Neural crest cell (in vitro differentiated cells): ENCODE results near the gene SHLD2. TPM values are rescaled to one million over a fixed set of nuclear protein-coding genes. Genes with fewer than 3 reads are reported as not detected.
"Not testable (repeated sequence)": the region's sequence is repeated elsewhere in the genome, so short reads cannot be mapped to it uniquely, and the experiment has no call there.

Experiments
- DNase-seq: peaks from one replicate; pipeline ENCODE4 v3.0.0; 2021; ENCODE audit warnings: low read depth, mixed read lengths, low spot score
- H3K27ac Mint-ChIP-seq: one replicate; pipeline ENCODE4 v1.8.0; 2021; ENCODE audit warnings: mild to moderate bottlenecking, mixed read lengths; ENCODE audit not compliant: unreplicated experiment
- H3K27me3 Mint-ChIP-seq: 2 replicates; pipeline ENCODE4 v1.8.0; 2021; ENCODE audit warnings: low read depth, mild to moderate bottlenecking, mixed read lengths
- H3K36me3 Mint-ChIP-seq: 2 replicates; pipeline ENCODE4 v1.8.0; 2021; ENCODE audit warnings: low read depth, mild to moderate bottlenecking, mixed read lengths
- H3K4me1 Mint-ChIP-seq: 2 replicates; pipeline ENCODE4 v1.8.0; 2021; ENCODE audit warnings: mixed read lengths
- H3K4me3 Mint-ChIP-seq: one replicate; pipeline ENCODE4 v1.8.0; 2021; ENCODE audit warnings: mild to moderate bottlenecking, mixed read lengths
- H3K9me3 Mint-ChIP-seq: 2 replicates; pipeline ENCODE4 v1.8.0; 2021; ENCODE audit warnings: mixed read lengths
- total RNA-seq: library from RNA; stranded (reverse); gene quantifications from 2 replicates; pipeline ENCODE4 v1.2.1, GENCODE V29; 2021
- TF ChIP-seq, protein P1 (sequence below): fragments of 200-600 bp; sonication (generic); conservative IDR thresholded peaks from 2 replicates; pipeline ENCODE4 v1.5.0; 2021; ENCODE audit warnings: antibody characterized with exemption, mild to moderate bottlenecking

The SHLD2 gene
- total RNA-seq, 1 donor from 2014 or later, result 28.3 TPM

DNA sequence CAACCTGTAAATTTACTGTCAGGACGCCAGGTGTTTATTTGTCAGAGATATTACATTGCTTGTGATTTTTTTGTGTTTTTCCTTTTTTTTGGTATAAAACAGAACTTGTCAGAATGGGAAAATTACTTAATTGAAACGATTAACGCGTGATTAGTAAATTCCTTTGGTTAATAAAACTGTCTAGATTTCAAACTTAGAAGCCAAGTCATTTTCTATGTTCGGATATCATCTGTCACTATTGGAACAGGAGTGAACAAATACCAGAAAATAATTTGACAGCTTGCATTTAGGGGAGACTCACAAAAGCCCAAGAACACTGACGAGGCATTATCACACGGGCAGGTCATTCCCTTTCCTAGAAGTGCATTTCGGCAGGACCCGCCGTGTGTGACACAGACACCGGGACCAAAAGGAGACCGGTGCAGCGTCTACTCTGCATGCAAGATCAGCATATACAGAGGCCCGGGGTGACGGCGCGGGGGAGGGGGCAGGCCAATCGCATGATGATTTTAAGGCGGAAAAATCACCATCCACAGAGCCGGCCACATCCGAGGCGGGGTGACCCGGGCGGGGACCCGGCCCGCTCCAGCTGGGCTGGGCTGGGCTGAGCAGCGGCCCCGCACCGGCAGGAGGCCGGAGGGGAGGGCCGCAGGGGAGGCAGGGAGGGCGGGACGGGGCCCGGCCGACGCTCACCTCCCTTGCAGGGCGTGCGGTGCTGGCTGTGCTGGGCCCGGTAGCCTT is 1.2 kb upstream of the SHLD2 start:
- peak overlapping the region; percentile 98 for H3K4me3 Mint-ChIP-seq
- no peaks in the 10 kb centered on the region for H3K27me3 Mint-ChIP-seq
- H3K27ac Mint-ChIP-seq, result peak overlapping the region; percentile 91
- peaks cover 3% of the 10 kb centered on the region for H3K36me3 Mint-ChIP-seq
- H3K4me1 Mint-ChIP-seq, result peaks cover 40% of the 10 kb centered on the region
- peak; percentile 51 for DNase-seq
- TF ChIP-seq, protein P1, sequence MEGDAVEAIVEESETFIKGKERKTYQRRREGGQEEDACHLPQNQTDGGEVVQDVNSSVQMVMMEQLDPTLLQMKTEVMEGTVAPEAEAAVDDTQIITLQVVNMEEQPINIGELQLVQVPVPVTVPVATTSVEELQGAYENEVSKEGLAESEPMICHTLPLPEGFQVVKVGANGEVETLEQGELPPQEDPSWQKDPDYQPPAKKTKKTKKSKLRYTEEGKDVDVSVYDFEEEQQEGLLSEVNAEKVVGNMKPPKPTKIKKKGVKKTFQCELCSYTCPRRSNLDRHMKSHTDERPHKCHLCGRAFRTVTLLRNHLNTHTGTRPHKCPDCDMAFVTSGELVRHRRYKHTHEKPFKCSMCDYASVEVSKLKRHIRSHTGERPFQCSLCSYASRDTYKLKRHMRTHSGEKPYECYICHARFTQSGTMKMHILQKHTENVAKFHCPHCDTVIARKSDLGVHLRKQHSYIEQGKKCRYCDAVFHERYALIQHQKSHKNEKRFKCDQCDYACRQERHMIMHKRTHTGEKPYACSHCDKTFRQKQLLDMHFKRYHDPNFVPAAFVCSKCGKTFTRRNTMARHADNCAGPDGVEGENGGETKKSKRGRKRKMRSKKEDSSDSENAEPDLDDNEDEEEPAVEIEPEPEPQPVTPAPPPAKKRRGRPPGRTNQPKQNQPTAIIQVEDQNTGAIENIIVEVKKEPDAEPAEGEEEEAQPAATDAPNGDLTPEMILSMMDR, result no peak
- no peaks in the 10 kb centered on the region for H3K9me3 Mint-ChIP-seq

DNA sequence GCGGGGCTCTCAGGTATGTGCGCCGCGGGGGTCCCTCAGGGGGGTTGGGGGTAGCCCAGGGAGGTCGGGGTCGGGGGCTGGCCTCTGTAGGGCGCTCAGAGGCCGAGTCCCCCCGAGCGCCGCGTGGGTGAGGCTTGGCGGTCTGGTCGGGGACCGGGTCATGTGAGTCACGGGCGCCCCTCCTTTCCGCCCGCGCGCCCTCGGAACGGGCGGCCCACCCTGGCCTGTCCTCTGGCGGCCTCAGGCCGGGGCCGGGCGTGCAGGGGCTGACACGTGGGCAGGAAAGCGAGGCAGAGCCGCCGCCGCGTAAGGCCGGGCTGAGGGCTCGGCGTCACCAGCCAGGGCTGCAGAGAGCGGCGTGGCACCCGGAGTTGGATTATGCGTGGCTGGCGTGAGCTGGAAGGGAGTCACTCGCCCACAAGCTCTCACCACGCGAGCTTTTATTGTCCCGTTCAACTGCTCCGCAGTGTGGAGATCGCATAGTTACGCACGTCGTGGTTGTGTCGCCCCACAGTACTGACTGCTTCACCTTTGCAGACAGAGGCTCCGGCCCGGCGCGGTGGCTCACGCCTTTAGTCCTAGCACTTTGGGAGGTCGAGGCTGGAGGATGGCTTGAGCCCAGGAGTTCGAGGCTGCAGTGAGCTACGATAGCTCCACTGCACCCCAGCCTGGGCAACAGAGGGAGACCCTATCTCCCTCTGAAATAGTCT is 385 bp downstream of the SHLD2 start:
- Mint-ChIP-seq H3K4me3 (peak overlapping the region; percentile 91), H3K27ac (peak overlapping the region; percentile 84), H3K27me3 (no peaks in the 10 kb centered on the region), H3K9me3 (no peaks in the 10 kb centered on the region), H3K4me1 (peaks cover 39% of the 10 kb centered on the region), H3K36me3 (peaks cover 9% of the 10 kb centered on the region)
- peak; percentile 61 for DNase-seq
- TF ChIP-seq, protein P1, result no peak

DNA sequence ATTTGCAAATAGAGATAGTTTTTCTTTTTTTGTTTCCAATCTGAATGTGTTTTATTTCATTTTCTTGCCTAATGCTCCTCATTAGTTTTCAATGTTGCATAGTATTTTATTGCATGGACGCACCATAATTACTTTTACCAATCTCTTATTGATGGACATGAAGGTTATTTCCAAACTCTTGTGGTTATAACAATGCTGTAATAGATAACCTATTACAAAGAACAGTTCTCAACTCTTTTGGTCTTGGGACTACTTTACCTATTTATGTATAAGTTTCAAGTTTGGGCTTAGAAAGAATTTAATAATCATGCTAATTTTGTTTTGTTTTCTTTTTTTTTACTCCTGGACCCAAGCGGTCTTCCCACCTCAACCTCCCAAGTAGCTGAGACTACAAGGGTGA is 7.0 kb downstream of the SHLD2 start:
- TF ChIP-seq, protein P1, result no peak
- Mint-ChIP-seq H3K27me3 (no peaks in the 10 kb centered on the region), H3K9me3 (no peaks in the 10 kb centered on the region), H3K27ac (no peak overlapping the region), H3K36me3 (peaks cover 16% of the 10 kb centered on the region), H3K4me3 (no peak overlapping the region), H3K4me1 (peaks cover 3% of the 10 kb centered on the region)
- DNase-seq, result no peak

DNA sequence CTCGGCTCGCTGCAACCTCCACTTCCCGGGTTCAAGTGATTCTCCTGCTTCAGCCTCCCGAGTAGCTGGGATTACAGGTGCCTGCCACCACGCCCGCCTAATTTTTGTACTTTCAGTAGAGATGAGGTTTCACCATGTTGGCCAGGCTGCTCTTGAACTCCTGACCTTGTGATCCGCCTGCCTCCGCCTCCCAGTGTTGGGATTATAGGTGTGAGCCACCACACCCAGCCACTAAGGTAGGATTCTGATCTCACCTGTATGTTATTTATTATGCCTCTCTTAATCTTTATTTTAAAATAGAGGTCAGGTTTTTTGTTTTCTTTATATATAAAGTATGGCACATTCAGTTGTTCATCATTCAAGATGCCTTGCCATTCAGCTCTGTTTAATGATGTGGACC is 9.7 kb downstream of the SHLD2 start:
- H3K27me3 Mint-ChIP-seq, H3K4me3 Mint-ChIP-seq, H3K27ac Mint-ChIP-seq, H3K9me3 Mint-ChIP-seq, H3K4me1 Mint-ChIP-seq, H3K36me3 Mint-ChIP-seq, DNase-seq: not testable (repeated sequence)

DNA sequence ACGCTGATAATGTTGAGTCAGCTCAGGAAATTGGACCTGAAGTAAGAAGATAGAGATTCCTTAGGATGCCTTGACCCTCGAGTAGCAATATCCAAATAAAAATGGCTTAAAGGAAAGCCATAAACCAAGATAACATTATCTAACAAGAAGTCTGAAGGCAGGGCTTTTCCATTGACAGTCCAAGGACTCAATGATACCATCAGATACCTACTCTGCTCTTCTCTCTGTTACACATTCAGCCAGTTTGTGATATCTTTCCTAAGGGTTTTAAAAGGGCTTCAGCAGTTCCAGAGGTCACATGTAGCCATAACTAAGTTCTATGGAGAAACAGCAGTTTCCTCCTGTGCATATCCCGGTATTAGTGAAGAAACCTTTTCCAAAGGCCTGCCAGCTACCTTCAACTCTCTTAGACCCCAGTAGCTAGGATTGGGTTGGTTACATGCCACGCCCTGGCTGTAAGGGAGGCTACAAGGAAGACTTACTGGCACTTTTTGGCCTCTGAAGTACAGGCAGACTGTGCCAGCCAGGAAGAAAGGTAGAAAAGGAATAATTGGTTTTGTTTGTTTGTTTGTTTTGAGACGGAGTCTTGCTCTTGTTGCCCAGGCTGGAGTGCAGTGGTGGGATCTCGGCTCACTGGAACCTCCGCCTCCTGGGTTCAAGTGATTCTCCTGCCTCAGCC is 10.6 kb downstream of the SHLD2 start:
- TF ChIP-seq, protein P1, result no peak
- peaks cover 3% of the 10 kb centered on the region for H3K4me1 Mint-ChIP-seq
- H3K4me3 Mint-ChIP-seq, result no peak overlapping the region
- H3K9me3 Mint-ChIP-seq, result no peaks in the 10 kb centered on the region
- no peaks in the 10 kb centered on the region for H3K27me3 Mint-ChIP-seq
- no peak overlapping the region for H3K27ac Mint-ChIP-seq
- peaks cover 10% of the 10 kb centered on the region for H3K36me3 Mint-ChIP-seq
- DNase-seq, result no peak

DNA sequence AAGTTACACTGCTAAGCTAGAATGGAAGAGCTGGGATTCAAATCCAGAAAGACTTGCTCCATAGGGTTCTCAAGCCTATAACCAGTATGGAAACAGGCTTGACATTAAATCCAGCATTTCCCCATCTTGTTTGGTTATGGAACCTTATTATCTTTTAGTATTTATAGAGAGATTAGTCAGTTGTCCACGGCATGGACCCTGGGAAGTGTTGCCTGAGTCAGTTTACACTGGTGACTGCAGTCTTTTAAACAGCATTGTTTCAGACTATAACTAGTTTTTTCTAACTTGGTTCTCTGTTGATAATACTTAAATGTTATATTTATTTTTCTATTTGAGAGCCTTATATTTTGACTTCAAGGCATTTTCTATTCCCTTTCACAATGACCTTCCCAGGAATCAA is 23.1 kb downstream of the SHLD2 start:
- H3K27ac Mint-ChIP-seq, H3K27me3 Mint-ChIP-seq, H3K9me3 Mint-ChIP-seq, H3K4me1 Mint-ChIP-seq, H3K4me3 Mint-ChIP-seq, DNase-seq: not testable (repeated sequence)
- H3K36me3 Mint-ChIP-seq, result peaks cover 13% of the 10 kb centered on the region

DNA sequence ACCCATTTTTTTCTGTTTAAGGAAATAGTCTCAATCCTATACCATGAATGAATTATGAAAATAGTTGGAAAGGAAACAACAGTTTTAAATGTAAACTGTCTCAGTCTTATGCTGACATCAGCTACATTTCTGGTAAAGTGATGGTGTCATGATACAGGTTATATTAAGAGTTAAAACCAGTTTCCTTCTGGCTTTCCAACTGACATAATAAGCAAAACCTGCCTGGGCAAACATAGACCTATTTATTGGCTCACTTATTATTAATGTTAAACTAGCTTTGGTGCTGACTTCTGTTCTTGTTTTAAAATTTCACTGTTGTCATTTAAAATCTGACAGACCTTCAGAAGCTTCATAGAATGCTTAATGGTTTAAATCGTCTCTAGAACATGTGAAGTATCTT is 24.0 kb downstream of the SHLD2 start:
- not testable (repeated sequence) for H3K27me3 Mint-ChIP-seq, H3K36me3 Mint-ChIP-seq, H3K27ac Mint-ChIP-seq, DNase-seq, H3K4me1 Mint-ChIP-seq, H3K9me3 Mint-ChIP-seq, H3K4me3 Mint-ChIP-seq

DNA sequence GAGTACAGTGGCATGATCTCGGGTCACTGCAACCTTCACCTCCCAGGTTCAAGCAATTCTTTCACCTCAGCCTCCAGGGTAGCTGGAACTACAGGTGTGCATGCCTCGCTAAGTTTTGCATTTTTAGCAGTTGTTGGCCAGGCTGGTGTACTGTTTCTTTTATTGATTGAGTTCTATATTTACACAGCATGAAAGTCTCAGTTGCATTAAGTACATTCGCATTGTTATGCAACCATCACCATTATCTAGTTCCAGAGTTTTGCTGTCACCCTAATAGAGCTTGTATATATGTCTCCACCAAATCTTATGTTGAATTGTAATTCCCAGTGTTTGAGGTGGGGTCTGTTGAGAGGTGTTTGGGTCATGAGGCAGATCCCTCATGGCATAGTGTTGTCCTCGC is 28.3 kb downstream of the SHLD2 start:
- DNase-seq, H3K36me3 Mint-ChIP-seq, H3K4me3 Mint-ChIP-seq, H3K4me1 Mint-ChIP-seq, H3K27me3 Mint-ChIP-seq, H3K27ac Mint-ChIP-seq, H3K9me3 Mint-ChIP-seq: not testable (repeated sequence)

DNA sequence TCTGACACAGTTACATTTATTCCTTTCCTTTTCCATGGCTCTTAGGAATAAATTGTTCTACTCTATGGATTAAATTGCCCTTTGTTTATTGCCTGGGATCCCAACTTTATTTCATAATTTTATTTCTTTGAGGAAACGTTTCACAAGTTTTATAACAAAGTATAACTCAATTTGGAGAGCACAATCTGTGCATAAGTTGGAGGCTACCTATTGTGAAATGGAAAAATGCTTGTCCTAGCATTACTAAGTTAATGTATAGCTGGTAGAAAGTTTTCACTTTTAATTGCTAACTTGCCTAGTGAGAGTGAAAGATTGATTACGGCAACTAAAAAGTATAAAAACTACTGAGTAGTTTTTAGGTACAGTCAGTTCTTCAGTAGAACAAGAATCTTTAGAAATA is 32.0 kb downstream of the SHLD2 start:
- not testable (repeated sequence) for H3K4me3 Mint-ChIP-seq, H3K9me3 Mint-ChIP-seq, DNase-seq, H3K4me1 Mint-ChIP-seq, H3K27me3 Mint-ChIP-seq, H3K36me3 Mint-ChIP-seq, H3K27ac Mint-ChIP-seq
